ENCODE results near the gene CAPN11. TPM values are rescaled to one million over a fixed set of nuclear protein-coding genes. Genes with fewer than 3 reads are reported as not detected.

The CAPN11 gene
- total and polyA plus RNA-seq, 9 of the 15 experiments (the other 6 are each of a cell fraction or from before 2014, with no cell fraction given) = 0.03 to 0.61 (median 0.17) TPM; not detected in 1

DNA sequence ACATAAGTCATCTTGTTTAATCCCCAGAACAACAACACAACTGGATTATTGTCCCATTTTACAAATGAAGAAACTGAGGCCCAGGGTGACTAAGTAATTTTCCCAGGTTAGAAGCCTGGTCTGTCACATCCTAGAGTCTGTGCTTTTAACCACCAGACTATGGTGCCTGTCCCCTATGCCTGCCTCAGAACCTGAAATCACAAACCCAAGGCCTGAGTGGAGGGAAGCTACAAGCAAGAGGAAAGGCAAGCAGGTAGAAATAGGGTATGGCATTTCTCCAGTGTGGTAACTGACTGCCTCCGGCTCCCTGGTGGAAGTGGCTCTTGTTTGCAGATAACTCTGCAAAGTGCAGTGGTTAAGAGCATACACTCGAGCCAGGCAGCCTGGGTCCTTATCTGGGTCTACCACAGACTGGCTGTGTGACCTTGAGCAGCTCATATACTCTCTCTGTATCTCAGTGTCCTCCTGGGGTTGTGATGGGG lies 28.7 kb upstream of the CAPN11 start (continued):
- TF ChIP-seq, protein P1, sequence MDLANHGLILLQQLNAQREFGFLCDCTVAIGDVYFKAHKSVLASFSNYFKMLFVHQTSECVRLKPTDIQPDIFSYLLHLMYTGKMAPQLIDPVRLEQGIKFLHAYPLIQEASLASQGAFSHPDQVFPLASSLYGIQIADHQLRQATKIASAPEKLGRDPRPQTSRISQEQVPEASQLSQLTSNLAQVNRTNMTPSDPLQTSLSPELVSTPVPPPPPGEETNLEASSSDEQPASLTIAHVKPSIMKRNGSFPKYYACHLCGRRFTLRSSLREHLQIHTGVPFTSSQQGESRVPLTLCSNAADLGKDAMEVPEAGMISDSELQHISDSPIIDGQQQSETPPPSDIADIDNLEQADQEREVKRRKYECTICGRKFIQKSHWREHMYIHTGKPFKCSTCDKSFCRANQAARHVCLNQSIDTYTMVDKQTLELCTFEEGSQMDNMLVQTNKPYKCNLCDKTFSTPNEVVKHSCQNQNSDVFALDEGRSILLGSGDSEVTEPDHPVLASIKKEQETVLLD (IDR thresholded peaks at IDR 0.05) = peak; percentile 61; the same call in 1 of the 2 replicates
- peak; percentile 82; the same call in 1 of the 2 replicates for TF ChIP-seq POLR2AphosphoS5 (IDR thresholded peaks at IDR 0.05; ENCODE audit: control insufficient read depth, insufficient read depth, low read depth, low read length)
- TF ChIP-seq, protein P2, sequence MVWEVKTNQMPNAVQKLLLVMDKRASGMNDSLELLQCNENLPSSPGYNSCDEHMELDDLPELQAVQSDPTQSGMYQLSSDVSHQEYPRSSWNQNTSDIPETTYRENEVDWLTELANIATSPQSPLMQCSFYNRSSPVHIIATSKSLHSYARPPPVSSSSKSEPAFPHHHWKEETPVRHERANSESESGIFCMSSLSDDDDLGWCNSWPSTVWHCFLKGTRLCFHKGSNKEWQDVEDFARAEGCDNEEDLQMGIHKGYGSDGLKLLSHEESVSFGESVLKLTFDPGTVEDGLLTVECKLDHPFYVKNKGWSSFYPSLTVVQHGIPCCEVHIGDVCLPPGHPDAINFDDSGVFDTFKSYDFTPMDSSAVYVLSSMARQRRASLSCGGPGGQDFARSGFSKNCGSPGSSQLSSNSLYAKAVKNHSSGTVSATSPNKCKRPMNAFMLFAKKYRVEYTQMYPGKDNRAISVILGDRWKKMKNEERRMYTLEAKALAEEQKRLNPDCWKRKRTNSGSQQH (CRISPR knock-in tag; IDR thresholded peaks at IDR 0.05) = no peak
- peak; percentile 30 for TF ChIP-seq RBBP5 (IDR thresholded peaks at IDR 0.05; ENCODE audit: borderline replicate concordance, insufficient read depth, low read length, poor library complexity, severe bottlenecking)
- TF ChIP-seq RBM14 (IDR thresholded peaks at IDR 0.05; ENCODE audit: borderline replicate concordance, insufficient read depth, low read depth, low read length) = no peak
- peak; percentile 92 for TF ChIP-seq ARID1B (IDR thresholded peaks at IDR 0.05)
- TF ChIP-seq ATF7 (IDR thresholded peaks at IDR 0.05) = peak; percentile 20; the same call in 1 of the 2 replicates
- peak; percentile 10; the same call in 1 of the 2 replicates for TF ChIP-seq CREB1 (IDR thresholded peaks at IDR 0.05)
- TF ChIP-seq CREB1 (CRISPR knock-in tag; IDR thresholded peaks at IDR 0.05) = no peak
- TF ChIP-seq TOE1 (IDR thresholded peaks at IDR 0.05; ENCODE audit: borderline replicate concordance) = peak; percentile 41; the same call in 1 of the 2 replicates
- TF ChIP-seq TOE1 (CRISPR knock-in tag; IDR thresholded peaks at IDR 0.05; ENCODE audit: borderline replicate concordance, low read depth) = no peak
- peak; percentile 85 for TF ChIP-seq NCOR1 (IDR thresholded peaks at IDR 0.05)
- peak; percentile 80 for TF ChIP-seq TEAD4 (IDR thresholded peaks at IDR 0.05; ENCODE audit: low read length)
- TF ChIP-seq TEAD4 (CRISPR knock-in tag; IDR thresholded peaks at IDR 0.05; ENCODE audit: borderline replicate concordance) = no peak
- no peak for TF ChIP-seq ZNF354B (CRISPR knock-in tag; IDR thresholded peaks at IDR 0.05)
- TF ChIP-seq TRIM24 (IDR thresholded peaks at IDR 0.05) = peak in 1 of 2 experiments; percentile 63; a peak in 1 of 4 replicates
- 0 out of 2 replicates have a peak, but pooled peaks have one; percentile 10 for TF ChIP-seq CBX5 (IDR thresholded peaks at IDR 0.05; ENCODE audit: borderline replicate concordance, low read depth)
- TF ChIP-seq ZNF384 (IDR thresholded peaks at IDR 0.05; ENCODE audit: low read depth, low read length) = peak; percentile 8; the same call in 1 of the 2 replicates
- TF ChIP-seq ZKSCAN8 (CRISPR knock-in tag; IDR thresholded peaks at IDR 0.05) = 0 out of 2 replicates have a peak, but pooled peaks have one; percentile 23
- peak; percentile 91 for TF ChIP-seq RBM25 (IDR thresholded peaks at IDR 0.05; ENCODE audit: low read depth, low read length, severe bottlenecking)
- peak; percentile 84 for TF ChIP-seq TAL1 (IDR thresholded peaks at IDR 0.05)
- TF ChIP-seq ZNF316 (IDR thresholded peaks at IDR 0.05) = peak; percentile 63
- no peak for TF ChIP-seq SREBF1 (IDR thresholded peaks at IDR 0.05; ENCODE audit: borderline replicate concordance, low read depth, low read length)
- no peak for TF ChIP-seq RBM34 (IDR thresholded peaks at IDR 0.05; ENCODE audit: borderline replicate concordance, insufficient read depth, low read length)
- peak; percentile 92 for TF ChIP-seq TCF3 (CRISPR knock-in tag; IDR thresholded peaks at IDR 0.05)
- TF ChIP-seq, protein P3, sequence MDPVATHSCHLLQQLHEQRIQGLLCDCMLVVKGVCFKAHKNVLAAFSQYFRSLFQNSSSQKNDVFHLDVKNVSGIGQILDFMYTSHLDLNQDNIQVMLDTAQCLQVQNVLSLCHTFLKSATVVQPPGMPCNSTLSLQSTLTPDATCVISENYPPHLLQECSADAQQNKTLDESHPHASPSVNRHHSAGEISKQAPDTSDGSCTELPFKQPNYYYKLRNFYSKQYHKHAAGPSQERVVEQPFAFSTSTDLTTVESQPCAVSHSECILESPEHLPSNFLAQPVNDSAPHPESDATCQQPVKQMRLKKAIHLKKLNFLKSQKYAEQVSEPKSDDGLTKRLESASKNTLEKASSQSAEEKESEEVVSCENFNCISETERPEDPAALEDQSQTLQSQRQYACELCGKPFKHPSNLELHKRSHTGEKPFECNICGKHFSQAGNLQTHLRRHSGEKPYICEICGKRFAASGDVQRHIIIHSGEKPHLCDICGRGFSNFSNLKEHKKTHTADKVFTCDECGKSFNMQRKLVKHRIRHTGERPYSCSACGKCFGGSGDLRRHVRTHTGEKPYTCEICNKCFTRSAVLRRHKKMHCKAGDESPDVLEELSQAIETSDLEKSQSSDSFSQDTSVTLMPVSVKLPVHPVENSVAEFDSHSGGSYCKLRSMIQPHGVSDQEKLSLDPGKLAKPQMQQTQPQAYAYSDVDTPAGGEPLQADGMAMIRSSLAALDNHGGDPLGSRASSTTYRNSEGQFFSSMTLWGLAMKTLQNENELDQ (CRISPR knock-in tag; IDR thresholded peaks at IDR 0.05; ENCODE audit: borderline replicate concordance) = no peak

Measured in K562 (cell line).